Measurements from ENCODE around the gene VPS8. TPM values are rescaled to one million over a fixed set of nuclear protein-coding genes. Genes with fewer than 3 reads are reported as not detected.
"Not testable (repeated sequence)": the region's sequence is repeated elsewhere in the genome, so short reads cannot be mapped to it uniquely, and the experiment has no call there.

VPS8 gene
- total RNA-seq, 6 experiments from 2014 or later = 26.8 to 34.8 (median 33.0) TPM

DNA sequence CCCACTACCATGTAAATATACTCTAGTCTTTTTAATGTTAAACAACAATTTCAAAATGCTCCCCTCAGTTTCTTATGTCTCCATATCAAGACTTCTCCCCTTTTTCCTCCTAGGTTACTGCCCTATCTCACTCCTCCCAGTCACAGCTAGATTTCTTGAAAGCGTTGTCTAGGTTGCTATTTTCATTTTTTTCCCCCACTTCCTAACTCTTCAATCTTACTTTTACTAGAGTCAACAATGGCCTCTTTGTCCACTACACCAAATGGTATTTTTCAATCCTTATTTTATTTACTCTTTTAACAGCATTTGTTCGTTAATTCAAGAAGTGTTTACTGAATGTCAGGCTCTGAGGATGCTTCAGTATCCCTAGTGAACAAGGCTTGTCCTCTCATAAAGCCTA lies 84.4 kb downstream of the VPS8 start:
- Mint-ChIP-seq H3K9me3 (no peaks in the 10 kb centered on the region), H3K4me3 (no peak overlapping the region), H3K36me3 (ENCODE audit: low read depth) (no peaks in the 10 kb centered on the region), H3K27ac (no peak overlapping the region), H3K27me3 (ENCODE audit: insufficient read depth) (no peaks in the 10 kb centered on the region; the same call in 1 of the 2 replicates), H3K4me1 (ENCODE audit: low read depth) (no peaks in the 10 kb centered on the region)
- TF ChIP-seq, protein P1, sequence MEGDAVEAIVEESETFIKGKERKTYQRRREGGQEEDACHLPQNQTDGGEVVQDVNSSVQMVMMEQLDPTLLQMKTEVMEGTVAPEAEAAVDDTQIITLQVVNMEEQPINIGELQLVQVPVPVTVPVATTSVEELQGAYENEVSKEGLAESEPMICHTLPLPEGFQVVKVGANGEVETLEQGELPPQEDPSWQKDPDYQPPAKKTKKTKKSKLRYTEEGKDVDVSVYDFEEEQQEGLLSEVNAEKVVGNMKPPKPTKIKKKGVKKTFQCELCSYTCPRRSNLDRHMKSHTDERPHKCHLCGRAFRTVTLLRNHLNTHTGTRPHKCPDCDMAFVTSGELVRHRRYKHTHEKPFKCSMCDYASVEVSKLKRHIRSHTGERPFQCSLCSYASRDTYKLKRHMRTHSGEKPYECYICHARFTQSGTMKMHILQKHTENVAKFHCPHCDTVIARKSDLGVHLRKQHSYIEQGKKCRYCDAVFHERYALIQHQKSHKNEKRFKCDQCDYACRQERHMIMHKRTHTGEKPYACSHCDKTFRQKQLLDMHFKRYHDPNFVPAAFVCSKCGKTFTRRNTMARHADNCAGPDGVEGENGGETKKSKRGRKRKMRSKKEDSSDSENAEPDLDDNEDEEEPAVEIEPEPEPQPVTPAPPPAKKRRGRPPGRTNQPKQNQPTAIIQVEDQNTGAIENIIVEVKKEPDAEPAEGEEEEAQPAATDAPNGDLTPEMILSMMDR (IDR thresholded peaks at IDR 0.05) = no peak
- DNase-seq = no peak

DNA sequence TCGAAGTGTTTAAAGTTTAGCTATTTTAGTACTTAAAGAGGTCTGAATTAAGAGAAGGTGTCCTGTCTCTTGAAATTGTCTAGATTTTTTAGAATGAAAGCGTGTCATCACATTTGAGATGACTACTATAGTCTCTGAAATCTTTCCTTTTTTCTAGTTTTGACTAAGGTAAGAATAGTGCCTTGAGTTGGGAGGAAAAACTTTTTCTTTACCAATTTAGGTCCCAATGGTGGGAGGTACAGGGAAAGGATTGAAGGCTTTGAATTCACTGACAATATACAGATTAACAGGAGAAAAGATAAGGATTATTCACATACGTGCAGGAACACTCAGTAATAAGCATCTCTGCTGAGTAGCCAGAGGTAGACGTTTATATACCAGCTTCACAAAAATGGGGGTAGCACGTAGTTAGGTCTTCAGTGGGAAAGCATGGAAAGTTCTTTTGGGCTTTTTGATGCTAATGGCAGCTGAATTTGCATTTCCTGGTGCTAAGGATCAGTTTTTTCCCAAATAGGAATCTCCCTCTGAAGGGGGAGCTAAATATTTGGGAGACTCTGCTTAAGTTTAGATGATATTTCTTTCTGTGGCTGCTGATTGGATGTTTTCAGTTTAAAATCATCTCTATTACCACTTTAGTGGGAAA lies 88.1 kb downstream of the VPS8 start:
- TF ChIP-seq, protein P1 (IDR thresholded peaks at IDR 0.05) = no peak
- Mint-ChIP-seq H3K27me3 (ENCODE audit: insufficient read depth) (no peaks in the 10 kb centered on the region; the same call in 1 of the 2 replicates), H3K4me3 (no peak overlapping the region), H3K27ac (no peak overlapping the region), H3K4me1 (ENCODE audit: low read depth) (no peaks in the 10 kb centered on the region), H3K36me3 (ENCODE audit: low read depth) (peaks cover 15% of the 10 kb centered on the region), H3K9me3 (peaks cover 9% of the 10 kb centered on the region; the same call in 1 of the 2 replicates)
- DNase-seq = no peak

- DNase-seq; H3K27me3 Mint-ChIP-seq (ENCODE audit: insufficient read depth); H3K4me3 Mint-ChIP-seq: not testable (repeated sequence)
These were observed 95.1 kb downstream of the VPS8 start for GRCh38 chr3:184907031-184907430.

DNA sequence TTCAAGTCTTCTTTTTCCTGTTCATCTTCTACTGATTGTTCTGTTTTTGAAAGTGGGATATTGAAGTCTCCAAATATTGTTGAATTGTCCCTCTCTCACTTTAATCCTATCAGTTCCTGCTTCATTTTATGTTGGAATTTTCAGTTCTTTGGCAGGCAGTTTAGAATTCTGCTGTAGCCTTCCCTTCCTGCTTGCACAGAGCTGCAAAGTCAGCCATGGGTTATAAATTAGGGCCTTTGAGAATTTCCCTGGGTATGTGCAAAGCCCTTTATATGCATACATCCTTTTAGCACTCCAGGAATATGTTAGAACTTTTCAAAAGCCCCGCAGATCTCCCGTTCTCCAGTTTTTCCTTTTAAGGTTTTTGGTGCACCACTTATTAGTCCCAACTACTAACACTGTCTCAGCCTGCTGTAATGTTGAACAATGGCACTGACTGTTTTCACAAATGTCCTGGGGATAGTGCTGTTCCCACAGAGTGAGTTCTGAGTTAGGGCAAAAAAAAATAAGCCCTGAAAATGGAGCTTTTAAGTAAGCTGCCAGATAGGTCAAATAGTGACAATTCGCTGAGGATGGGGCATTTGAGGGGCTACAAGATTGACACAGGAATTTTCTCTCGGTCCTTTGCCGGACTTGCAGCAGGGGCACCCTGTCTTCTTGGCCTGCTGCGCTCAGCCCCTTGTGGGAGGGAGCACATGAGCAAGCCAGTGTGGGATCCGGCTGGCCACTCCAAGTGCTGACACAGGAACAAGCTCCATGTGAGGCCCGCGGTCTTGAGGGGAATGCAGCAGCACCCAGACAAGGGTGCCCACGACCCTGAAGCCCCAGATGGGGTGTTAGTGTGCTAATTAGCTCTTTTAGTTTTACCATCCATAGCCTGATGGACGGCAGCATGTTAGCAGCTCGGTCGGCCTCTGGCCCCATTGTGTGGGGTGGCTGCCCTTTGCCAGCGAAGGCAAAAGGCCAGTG lies 96.0 kb downstream of the VPS8 start:
- TF ChIP-seq, protein P1 (IDR thresholded peaks at IDR 0.05) = no peak
- Mint-ChIP-seq H3K27ac (no peak overlapping the region), H3K4me3 (no peak overlapping the region), H3K4me1 (ENCODE audit: low read depth) (0 out of 2 replicates have a peak, but pooled peaks cover 10% of the 10 kb centered on the region), H3K36me3 (ENCODE audit: low read depth) (peaks cover 20% of the 10 kb centered on the region), H3K9me3 (peaks cover 14% of the 10 kb centered on the region; the same call in 1 of the 2 replicates), H3K27me3 (ENCODE audit: insufficient read depth) (no peaks in the 10 kb centered on the region; the same call in 1 of the 2 replicates)
- no peak for DNase-seq

More at GRCh38 chr3:184907031-184907430, 95.1 kb downstream of the VPS8 start:
- Mint-ChIP-seq H3K36me3 (ENCODE audit: low read depth) (peaks cover 20% of the 10 kb centered on the region), H3K4me1 (ENCODE audit: low read depth) (0 out of 2 replicates have a peak, but pooled peaks cover 10% of the 10 kb centered on the region), H3K9me3 (peaks cover 14% of the 10 kb centered on the region; the same call in 1 of the 2 replicates)
- not testable (repeated sequence) for H3K27ac Mint-ChIP-seq

DNA sequence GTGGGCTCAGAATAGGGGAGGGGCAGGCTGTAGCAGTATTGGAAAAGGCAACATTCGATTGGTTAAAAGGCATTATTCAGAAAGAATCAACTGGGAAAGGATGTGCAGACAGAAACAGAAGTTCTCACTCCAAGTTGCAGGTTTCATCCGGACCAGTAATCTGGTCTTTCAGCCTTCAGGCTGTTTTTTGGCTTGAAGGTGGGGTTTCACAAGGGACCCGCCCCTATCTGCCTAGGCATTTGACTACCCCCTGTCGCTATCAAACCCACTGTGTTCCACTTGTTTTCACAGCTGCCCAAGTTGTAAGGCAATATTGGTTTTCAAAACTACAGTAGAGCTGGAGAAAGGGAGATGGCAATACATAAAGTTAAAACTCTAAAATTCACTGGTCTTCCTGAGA lies 96.9 kb downstream of the VPS8 start:
- Mint-ChIP-seq H3K27me3 (ENCODE audit: insufficient read depth) (no peaks in the 10 kb centered on the region; the same call in 1 of the 2 replicates), H3K27ac (no peak overlapping the region), H3K9me3 (peaks cover 14% of the 10 kb centered on the region; the same call in 1 of the 2 replicates), H3K36me3 (ENCODE audit: low read depth) (peaks cover 17% of the 10 kb centered on the region), H3K4me1 (ENCODE audit: low read depth) (0 out of 2 replicates have a peak, but pooled peaks cover 10% of the 10 kb centered on the region), H3K4me3 (no peak overlapping the region)
- TF ChIP-seq, protein P1 (IDR thresholded peaks at IDR 0.05) = no peak
- no peak for DNase-seq
